Putamen (tissue), 1 donor: ENCODE measurements around the gene RNF224.
"Not testable (repeated sequence)": the region's sequence is repeated elsewhere in the genome, so short reads cannot be mapped to it uniquely, and the experiment has no call there.

ENCODE experiments used
- DNase-seq: peaks from one replicate; pipeline ENCODE4 v3.0.0-alpha.2; 2016; ENCODE audit warnings: low spot score

RNF224 gene

DNA sequence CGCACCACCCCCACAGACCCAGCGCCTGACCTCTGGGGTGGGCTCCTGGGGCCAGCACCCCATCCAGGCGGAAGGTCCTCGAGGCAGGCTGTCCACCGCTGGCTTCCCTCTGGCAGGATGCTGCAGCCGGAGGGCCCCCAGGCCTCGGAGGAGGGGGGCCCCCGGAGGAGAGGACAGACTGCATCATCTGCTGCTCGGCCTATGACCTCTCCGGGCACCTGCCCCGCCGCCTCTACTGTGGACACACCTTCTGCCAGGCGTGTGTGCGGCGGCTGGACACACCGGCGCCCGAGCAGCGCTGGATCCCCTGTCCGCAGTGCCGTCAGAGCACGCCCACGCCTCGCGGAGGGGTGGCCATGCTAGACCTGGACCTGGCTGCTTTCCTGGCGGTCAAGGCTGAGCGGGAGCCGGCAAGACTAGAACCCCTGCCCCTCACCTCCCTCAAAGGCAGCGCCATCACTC is 1.2 kb downstream of the RNF224 start:
- no peak for DNase-seq

DNA sequence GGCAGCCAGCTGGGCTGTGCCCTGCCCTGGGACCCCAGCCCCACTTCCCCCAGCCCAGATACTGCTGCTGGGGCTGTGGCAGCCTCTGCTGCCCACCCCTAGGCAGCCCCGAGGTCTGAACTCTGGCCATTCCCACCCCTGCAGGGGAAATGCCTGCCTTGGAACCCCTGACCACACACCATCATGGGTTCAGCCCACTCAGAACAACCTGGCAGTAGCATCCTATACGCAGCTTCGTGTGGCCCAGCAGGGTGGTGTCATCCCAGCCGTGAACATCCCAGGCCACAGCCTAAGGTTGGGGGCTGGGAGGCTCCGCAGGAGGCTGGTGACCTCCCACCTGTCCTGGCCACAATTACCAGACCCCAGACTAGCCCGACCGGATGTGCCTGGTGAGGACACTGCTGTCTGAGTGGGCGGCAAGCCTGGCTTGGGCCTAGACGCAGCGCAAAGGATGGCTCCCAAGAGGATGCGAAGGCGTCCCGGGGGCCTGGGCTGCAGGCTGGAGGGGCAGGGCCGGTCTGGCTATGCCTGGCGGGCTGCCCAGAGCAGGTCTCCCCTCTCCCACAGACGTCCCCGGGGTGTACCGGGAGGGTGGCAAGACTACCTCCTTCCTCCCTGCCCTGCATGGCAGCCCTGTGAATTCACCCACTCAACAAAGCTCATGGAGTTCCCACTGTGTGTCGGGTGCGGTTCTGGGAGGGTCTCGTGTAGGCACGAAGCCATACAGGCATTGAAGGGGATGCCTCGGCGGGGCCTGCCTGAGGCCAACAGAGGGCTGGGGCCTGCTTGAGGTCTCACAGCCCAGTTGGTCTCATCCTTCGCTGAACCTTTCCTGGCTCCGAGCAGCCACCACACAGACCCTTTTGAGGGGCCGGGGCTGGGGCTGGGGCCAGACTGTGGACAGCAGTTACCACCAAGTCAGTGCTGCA is 1.9 kb downstream of the RNF224 start:
- no peak for DNase-seq

DNA sequence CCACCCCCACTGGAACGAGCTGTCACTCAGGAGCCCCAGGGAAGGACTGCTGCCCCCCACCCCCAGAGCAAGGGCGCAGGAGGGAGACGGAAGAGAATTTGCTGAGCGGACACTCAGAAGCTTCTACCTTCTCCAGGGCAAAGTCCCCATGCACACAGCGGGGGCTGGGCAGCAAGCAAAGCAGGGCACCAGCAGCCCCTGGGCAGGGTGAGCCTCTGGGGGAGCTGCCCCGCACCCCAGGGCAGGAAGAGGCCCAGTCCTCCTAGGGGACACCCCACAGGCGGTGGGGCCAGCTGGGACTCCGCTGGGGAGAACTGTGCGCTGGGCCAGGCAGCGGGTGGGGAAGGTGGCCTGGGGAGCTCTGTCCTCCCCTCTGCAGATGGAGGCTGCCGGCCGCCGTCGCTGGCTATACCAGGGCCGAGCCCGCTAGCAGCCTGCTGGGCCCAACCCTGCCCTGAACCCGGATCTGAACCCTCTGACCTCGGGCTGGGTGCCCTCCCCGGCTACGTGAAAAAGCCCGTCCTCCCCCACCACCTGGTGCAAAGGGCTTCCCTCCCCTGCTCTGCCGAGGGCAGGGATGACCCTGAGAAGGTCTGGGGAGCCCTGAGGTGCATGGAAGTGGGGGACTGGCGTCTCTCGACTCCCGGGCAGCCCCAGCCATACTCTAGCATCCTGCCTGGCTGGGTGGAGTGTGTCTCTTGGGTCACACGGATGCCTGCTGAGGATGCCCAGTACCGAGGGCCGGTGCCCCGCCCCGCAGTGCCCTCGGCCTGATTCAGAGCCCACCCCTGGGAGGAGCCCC is 2.8 kb downstream of the RNF224 start:
- no peak for DNase-seq

DNA sequence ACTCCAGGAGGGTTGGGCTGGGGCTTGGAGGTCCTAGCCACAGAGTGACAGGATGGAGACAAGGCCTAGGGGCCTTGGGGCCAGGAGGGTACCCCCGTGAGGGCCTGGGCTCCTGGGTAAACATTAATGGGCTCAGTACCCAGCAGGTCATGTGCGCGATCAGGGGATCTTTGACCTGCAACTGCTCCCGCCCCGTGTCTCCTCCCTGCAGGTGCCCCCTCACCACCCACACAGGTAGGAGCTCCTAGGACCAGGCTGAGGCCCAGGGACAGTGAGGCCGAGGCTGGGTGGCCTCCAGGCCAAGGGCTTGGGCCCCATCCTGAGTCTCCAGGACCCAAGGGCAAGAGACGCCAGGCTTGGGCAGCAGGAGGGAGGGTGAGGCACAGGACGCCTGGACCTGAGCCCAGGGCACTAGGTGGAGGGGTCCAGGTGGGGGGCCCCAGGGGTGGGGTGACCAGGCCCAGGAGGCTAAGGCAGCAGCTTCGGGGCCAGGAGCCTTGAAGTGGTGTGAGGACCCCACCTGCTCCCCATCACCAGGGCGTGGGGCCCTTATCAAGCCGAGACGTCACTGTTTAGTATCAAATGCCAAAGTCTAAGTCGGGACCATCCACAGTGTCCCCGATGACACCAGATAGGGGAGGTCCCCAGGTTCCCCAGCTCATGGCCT is 3.5 kb downstream of the RNF224 start, which contains the start of gene SLC34A3:
Gene SLC34A3, plus strand, starts transcription at position 197 of the 667 bp plus-strand sequence. CDS start 802 bp downstream, outside the sequence.
- no peak for DNase-seq

DNA sequence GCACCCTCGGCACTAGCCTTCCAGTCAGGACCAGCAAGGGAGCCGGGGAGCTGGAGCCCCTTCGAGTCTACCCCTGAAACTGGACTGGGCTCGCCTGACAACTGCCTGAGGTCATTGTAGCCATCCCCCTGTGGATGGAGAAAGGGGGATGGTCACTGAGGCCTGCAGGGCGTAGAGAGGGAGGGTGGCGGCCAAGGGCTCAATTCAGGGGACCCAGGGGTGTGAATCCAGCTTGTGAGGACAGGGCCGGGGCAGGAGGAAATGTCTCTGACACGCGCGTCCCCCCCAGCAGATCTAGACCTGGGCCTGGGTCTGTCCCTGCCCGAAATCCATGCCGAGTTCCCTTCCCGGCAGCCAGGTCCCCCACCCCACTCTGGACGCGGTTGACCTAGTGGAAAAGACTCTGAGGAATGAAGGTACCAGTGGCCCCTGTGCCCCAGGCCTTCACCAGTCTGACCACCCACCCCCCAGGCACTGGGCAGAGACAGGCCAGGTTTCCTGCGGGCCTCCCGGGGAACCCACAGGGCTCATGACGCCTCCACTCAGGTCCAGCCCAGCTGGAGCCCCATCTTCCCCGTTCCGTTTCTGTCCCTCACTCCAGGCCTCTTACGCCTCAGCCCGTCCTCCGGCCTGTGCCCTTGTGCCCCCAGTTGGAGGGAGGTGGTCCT is 4.2 kb downstream of the RNF224 start:
- no peak for DNase-seq

DNA sequence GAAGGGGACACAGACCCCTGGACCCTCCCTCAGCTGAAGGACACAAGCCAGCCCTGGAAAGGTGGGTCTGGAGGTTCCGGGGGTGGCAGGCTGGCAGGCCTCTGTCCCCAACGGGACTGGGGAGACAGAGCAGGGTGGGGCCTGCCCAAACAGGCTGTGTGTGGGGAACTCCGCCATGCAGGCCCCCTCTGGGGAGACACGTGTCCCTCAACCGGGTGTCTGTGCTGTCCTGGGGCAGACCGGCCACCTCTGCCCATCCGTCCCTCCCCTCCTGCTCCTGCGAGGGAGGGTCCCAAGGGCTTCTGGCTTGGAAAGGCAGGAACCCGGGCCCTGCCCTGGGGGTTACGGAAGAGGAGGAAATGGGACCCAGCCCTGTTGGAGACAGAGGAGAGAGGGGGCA is 4.8 kb downstream of the RNF224 start:
- DNase-seq, result no peak

DNA sequence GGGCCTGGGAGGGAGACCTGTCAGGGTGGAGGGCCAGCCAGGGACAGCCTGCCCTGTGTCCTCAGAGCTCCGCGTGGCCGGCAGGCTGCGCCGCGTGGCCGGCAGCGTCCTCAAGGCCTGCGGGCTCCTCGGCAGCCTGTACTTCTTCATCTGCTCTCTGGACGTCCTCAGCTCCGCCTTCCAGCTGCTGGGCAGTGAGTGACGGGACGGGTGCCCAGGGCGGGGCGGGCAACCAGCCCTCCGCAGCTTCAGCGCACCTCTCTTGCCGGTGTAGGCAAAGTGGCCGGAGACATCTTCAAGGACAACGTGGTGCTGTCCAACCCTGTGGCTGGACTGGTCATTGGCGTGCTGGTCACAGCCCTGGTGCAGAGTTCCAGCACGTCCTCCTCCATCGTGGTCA is 5.2 kb downstream of the RNF224 start:
- no peak for DNase-seq

DNA sequence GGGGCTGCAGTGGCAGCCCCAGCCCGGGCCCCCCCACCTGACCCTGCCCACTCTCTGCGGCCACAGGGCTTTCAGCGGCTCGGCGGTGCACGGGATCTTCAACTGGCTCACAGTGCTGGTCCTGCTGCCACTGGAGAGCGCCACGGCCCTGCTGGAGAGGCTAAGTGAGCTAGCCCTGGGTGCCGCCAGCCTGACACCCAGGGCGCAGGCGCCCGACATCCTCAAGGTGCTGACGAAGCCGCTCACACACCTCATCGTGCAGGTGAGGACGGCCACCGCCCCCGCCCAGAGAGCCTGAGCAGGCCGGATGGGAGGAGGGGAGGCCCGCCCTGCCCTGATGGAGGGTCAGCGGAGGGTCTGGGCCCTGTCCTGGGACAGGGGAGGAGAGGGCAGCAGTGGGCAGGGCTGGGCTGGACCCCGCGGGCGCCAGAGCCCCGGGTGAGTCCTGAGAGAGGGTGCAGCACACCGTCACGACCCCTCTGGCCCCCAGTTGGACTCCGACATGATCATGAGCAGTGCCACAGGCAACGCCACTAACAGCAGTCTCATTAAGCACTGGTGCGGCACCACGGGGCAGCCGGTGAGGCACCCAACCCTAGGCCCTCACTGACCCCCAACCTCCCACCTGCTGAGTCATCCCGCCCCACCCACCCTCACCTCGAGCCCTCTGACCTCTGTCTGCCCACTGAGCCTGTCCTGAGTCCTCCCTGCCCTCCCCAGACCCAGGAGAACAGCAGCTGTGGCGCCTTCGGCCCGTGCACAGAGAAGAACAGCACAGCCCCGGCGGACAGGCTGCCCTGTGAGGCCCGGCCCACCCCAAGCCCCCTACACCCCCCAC is 6.1 kb downstream of the RNF224 start:
- no peak for DNase-seq

DNA sequence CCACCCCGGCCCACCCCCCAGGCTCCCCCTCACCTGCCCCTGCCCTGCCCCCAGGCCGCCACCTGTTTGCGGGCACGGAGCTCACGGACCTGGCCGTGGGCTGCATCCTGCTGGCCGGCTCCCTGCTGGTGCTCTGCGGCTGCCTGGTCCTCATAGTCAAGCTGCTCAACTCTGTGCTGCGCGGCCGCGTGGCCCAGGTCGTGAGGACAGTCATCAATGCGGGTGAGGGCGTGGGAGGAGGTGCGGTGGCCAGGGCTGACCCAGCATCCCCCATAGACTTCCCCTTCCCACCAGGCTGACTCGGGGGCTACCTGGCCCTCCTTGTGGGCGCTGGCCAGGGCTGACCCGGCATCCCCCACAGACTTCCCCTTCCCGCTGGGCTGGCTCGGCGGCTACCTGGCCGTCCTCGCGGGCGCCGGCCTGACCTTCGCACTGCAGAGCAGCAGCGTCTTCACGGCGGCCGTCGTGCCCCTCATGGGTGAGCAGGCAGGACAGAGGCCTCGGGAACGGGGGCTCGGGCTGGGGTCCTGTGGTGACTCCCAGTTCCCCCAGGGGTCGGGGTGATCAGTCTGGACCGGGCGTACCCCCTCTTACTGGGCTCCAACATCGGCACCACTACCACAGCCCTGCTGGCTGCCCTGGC is 6.9 kb downstream of the RNF224 start:
- no peak for DNase-seq

DNA sequence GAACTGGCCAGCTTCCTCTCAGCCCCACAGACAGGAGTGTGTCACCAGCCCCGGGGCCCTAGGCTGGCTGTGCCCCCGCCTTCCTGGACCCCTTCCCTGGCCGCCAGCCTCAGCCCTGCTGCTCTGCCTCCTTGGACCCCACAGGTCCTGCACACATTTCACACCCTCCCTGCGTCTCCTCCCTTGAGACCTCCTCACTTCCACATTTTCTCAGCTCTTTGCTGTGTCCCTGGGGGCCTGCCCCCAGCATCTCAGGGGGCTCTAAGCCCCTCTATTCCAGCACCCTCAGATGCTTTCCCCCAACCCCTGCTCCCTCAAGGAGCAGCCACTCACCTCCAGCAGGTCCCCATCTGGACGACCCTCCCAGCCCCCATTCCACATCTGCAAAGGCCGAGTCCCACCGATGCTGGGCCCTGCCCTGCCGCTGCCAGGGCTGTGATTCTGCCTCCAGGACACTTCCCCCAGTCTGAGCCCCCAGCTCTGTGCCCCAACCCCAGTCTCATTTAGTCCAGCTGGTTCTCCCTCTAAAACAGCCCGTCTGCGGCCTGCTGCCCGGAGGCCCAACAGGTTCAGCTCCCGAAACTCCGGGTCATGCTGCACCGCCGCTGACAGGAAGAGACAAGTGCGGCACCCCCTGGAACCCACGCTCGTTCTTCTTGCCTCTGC is 7.6 kb downstream of the RNF224 start:
- DNase-seq, result no peak

DNA sequence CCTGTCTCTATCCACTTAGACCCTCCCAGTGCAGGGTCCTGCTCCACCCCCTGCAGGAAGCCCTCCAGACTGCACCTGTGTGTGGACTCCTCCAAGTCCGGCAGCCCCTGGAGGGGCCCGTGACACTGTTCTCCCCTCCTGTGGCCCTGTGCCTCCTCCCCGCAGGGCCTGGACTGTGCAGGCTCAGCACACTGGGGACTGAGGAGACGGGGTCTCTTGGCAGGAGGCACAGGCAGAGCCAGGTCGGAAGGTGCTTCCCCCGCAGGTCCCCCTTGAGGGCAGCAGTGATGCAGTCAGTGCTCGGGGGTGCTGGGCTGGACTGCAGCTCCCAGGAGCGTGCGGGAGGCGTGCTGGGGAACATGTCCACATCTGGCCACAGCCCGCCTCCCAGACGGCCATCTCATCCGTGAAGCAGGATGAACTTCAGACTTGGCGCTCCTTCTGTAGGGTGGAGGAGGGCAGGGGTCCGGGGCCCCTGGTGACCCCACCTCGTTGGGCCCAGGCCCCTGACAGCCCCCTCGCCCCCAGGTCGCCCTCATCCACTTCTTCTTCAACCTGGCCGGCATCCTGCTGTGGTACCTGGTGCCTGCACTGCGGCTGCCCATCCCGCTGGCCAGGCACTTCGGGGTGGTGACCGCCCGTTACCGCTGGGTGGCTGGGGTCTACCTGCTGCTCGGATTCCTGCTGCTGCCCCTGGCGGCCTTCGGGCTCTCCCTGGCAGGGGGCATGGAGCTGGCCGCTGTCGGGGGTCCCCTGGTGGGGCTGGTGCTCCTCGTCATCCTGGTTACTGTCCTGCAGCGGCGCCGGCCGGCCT is 8.3 kb downstream of the RNF224 start:
- no peak for DNase-seq

DNA sequence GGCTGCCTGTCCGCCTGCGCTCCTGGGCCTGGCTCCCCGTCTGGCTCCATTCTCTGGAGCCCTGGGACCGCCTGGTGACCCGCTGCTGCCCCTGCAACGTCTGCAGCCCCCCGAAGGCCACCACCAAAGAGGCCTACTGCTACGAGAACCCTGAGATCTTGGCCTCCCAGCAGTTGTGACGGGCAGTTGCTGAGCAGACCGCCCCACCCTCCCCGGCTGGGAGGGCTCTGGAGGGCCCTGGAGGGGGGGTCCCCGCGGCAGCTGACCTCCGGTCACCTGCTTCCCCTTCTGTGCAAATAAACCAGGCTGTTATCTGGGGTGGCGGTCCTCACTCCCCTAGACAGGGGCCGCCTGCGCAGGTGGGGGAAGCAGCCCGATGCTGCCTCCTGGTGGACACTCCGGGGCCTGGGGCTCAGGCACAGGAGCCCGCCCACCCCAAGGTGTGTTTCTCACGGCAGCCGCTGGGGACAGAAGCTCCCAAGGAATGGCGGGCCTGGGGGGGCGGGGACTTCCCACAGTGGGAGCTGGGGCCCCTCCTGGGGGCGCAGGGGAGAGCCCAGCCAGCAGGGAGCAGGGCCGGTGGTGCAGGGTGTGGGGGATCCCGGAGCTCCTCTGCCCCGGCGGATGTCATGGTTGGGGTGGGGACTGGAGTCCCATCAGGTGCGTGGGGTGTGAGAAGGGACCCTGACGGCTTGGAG is 9.1 kb downstream of the RNF224 start:
- peak; percentile 60 for DNase-seq

DNA sequence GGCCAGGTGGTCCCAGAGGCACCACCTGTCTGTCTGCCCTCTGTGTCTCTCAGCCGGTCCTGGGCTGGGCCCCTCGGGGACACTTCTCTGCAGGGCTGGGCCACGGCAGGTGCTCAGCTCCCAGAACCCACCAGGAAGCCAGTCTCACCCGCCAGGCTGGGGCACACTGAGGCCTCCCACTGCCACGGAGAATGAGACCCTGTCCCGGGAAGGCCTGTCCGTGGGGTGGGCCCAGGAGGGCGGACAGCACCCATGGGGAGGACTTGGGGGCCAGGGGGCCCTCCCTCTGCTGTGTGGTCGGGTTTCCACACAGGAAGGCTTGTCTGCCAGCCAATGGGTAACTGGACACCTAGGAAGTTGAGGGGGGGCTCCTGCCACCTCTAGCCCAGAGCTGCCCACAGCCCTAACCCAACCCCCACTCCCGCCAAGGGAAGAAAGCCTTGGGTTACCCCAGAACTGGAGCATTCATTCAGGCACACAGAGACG is 9.7 kb downstream of the RNF224 start:
- DNase-seq, result no peak

DNA sequence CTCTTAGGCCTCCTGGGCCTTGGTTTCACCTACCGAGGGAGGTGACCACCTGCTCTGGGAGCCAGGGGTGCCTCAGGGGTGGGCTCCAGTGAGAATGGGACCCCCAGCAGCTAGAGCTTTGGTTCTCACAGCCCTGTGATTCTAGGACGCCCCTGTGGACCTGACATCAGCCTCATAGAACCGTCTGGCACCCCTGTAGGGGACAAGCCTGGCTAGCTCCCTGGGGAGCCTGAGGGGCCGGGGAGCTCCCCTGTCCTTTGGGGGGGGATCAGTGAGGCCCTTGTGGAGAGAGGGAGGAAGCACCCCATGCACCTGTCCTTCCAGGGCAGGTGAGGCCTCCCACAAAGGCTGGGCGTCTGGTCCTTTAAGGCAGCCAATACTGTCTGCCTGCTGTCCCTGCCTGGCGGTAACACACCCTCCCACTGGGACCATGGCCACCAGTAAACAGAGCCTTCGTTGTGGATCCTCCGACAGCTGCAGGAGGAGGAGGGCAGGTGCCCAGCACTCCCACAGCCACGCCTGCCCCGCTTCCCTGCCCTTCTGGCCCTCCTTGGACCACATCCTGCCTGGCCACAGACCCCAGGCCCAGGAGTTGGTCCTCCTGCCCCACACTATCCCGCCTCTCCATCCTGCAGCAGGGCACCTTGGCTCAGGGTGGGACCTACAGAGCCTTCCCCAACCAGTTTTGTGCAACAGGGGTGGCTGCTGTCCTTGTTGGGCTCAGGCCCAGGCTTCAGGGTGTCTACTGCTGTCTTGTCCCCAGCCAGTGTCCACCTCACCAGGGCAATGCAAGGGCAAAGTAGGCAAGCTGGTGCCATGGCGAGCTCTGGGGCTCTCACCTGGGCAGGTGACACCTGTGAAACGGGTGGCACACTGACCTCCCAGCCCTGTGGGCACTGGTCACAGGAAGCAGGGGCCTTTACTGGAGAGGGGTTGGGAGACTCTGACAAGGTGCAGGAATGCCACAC is 10.7 kb downstream of the RNF224 start:
- DNase-seq, result peak; percentile 72

DNA sequence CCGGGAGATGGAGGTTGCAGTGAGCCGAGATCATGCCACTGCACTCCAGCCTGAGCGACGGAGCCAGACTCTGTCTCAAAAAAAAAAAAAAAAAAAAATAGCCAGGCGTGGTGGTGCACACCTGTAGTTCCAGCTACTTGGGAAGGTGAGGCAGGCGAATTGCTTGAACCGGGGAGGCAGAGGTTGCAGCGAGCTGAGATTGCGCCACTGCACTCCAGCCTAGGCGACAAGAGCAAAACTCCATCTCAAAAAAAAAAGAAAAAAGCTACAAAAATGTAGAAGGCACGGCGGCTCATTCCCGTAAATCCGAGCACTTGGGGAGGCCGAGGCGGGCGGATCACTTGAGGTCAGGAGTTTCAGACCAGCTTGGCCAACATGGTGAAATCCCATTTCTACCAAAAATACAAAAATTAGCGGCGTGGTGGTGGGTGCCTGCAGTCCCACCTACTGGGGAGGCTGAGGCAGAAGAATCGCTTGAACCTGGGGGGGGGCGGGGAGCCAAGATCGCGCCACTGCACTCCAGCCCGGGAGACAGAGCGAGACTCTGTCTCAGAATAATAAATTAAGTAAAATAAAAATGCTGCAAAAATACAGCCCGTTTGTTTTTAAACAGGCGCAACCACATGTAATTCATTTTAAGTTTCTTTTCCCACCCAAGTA is 12.4 kb downstream of the RNF224 start:
- not testable (repeated sequence) for DNase-seq

DNA sequence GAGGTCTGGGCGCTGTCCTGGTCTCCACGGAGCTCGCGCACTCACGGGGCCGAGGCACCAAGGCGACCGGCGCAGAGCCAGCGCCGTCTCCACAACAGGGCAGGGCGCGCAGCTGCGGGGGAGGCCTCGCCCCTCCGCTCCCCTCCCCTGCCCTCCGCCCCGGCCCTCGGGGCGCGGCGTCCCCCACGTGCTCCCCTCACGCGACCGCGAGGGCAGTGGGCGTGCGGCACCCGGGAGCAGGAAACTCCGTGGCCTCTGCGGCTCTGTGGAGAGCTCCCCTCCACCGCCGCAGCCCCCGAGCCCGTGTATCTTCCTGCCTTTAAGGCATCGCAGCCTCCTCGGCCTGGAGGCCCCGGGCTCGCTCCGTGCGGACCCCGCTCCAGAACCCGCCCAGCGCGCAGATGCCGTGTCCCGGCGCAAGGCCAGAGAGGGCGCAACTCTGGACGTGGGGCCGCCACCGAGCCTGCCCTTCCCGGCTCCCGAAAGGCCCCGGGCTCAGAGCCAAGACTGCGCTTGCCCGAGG is 13.1 kb downstream of the RNF224 start:
- peak; percentile 81 for DNase-seq
